Sigmoid colon (tissue), 4 donors: ENCODE results near the gene TMTC1.

ENCODE experiments used
- CTCF ChIP-seq, 4 experiments: fragments of 450-650 bp in 3 of 4; fragments of 200-600 bp in 1 of 4; IDR thresholded peaks; one replicate each; pipeline ENCODE4 v1.5.1; 2016 to 2019; ENCODE audit warnings: antibody characterized with exemption in 4 of 4, mild to moderate bottlenecking in 3 of 4, moderate library complexity in 2 of 4
- EP300 ChIP-seq, 4 donors: sonication (generic); formaldehyde crosslinking; IDR thresholded peaks; one replicate each; pipeline ENCODE4 v1.6.1; 2017; ENCODE audit warnings: antibody characterized with exemption in 4 of 4
- POLR2A ChIP-seq, 2 donors: fragments of 450-650 bp; IDR thresholded peaks; one replicate each; pipeline ENCODE4 v1.6.1; 2016; ENCODE audit warnings: antibody characterized with exemption in 2 of 2, mild to moderate bottlenecking in 2 of 2, moderate library complexity in 2 of 2
- POLR2AphosphoS5 ChIP-seq, 4 donors: sonication (generic); formaldehyde crosslinking; IDR thresholded peaks; one replicate each; pipeline ENCODE4 v1.6.1; 2017; ENCODE audit warnings: antibody characterized with exemption in 4 of 4

- TF ChIP-seq CTCF (IDR thresholded peaks at IDR 0.05) (no peak), POLR2A (IDR thresholded peaks at IDR 0.05) (no peak), POLR2AphosphoS5 (IDR thresholded peaks at IDR 0.05) (no peak), EP300 (IDR thresholded peaks at IDR 0.05) (no peak)
These were observed 328.7 kb downstream of the TMTC1 start for GRCh38 chr12:29455087-29455486.
